SK-N-SH (cell line): Measurements from ENCODE around the gene OR52E6.

ENCODE experiments used
- CTCF ChIP-seq: fragments of 200-600 bp; sonication (generic); IDR thresholded peaks from 2 replicates; pipeline ENCODE4 v1.6.1; 2017; ENCODE audit warnings: antibody characterized with exemption, mild to moderate bottlenecking, moderate library complexity
- GABPA ChIP-seq: IDR thresholded peaks from 2 replicates; pipeline ENCODE4 v1.4.0; 2012; ENCODE audit warnings: low read depth, mild to moderate bottlenecking
- GATA2 ChIP-seq: sonication (generic); formaldehyde crosslinking; IDR thresholded peaks from 2 replicates; pipeline ENCODE4 v1.5.0; 2020; ENCODE audit warnings: mild to moderate bottlenecking, missing genetic modification reagents
- MAX ChIP-seq: IDR thresholded peaks from 2 replicates; pipeline ENCODE4 v1.4.0; 2012; ENCODE audit warnings: low read depth
- POLR2AphosphoS5 ChIP-seq: IDR thresholded peaks from 2 replicates; pipeline ENCODE4 v1.6.1; 2012; ENCODE audit warnings: low read depth, low read length
- REST ChIP-seq: IDR thresholded peaks from 2 replicates; pipeline ENCODE4 v1.6.1; 2012; ENCODE audit warnings: mild to moderate bottlenecking, low read depth, low read length, moderate library complexity
- SIN3A ChIP-seq: IDR thresholded peaks from 2 replicates; pipeline ENCODE4 v1.6.1; 2012; ENCODE audit warnings: low read depth, mild to moderate bottlenecking, low read length, moderate library complexity, borderline replicate concordance
- TAF1 ChIP-seq: IDR thresholded peaks from 2 replicates; pipeline ENCODE4 v1.6.1; 2012; ENCODE audit warnings: low read depth, mild to moderate bottlenecking, low read length, moderate library complexity, borderline replicate concordance
- YY1 ChIP-seq: IDR thresholded peaks from 2 replicates; pipeline ENCODE4 v1.4.0; 2012; ENCODE audit warnings: low read depth, mild to moderate bottlenecking

DNA sequence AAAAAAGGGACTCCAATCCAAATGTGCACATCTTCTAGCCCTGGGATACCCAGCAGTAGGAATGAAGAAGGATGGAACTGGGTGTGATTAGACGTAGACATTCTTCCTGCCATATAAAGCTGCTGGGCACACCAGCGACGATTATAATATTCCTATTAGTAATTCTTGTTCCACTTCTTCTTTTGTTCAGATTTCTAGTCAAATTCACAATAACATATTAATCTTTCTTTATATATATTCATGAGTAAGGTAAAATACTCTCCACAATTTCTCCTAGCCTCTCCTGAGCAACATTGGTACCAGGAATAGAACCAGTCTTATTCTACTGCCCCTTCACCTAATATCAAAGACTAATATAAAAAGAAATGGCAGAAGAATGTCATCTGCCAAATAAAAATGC lies 15.9 kb upstream of the OR52E6 start, which contains the start of gene OR52E8:
- no peak for TF ChIP-seq YY1
- no peak for TF ChIP-seq POLR2AphosphoS5
- TF ChIP-seq CTCF: no peak
- TF ChIP-seq TAF1: no peak
- no peak for TF ChIP-seq GABPA
- no peak for TF ChIP-seq REST
- no peak for TF ChIP-seq SIN3A
- no peak for TF ChIP-seq GATA2 (CRISPR knock-in tag)
- no peak for TF ChIP-seq MAX
